HepG2 (cell line): ENCODE results near the gene RMI2. TPM values are rescaled to one million over a fixed set of nuclear protein-coding genes. Genes with fewer than 3 reads are reported as not detected.
A peak's percentile ranks its signal among the peaks of the same experiment; 100 is the strongest.

Source experiments
- CEBPG ChIP-seq: IDR thresholded peaks from 2 replicates; pipeline ENCODE4 v1.6.1; 2016
- CENPT ChIP-seq: sonication (generic); formaldehyde crosslinking; IDR thresholded peaks from 2 replicates; pipeline ENCODE4 v1.8.0; 2022; ENCODE audit warnings: low read depth, mild to moderate bottlenecking, moderate library complexity, missing genetic modification reagents
- ELF3 ChIP-seq: IDR thresholded peaks from 2 replicates; pipeline ENCODE4 v1.6.1; 2016; ENCODE audit warnings: missing genetic modification reagents, missing compliant biosample characterization
- FOSL2 ChIP-seq: sonication (generic); formaldehyde crosslinking; IDR thresholded peaks from 2 replicates; pipeline ENCODE4 v1.4.0; 2020; ENCODE audit warnings: missing genetic modification reagents
- JARID2 ChIP-seq: sonication (generic); formaldehyde crosslinking; IDR thresholded peaks from 2 replicates; pipeline ENCODE4 v1.8.1; 2023; ENCODE audit warnings: missing genetic modification reagents, inconsistent platforms; ENCODE audit not compliant: insufficient replicate concordance
- KDM1A ChIP-seq: IDR thresholded peaks from 2 replicates; pipeline ENCODE4 v1.6.1; 2016; ENCODE audit warnings: missing compliant biosample characterization
- KDM4B ChIP-seq: sonication (generic); formaldehyde crosslinking; IDR thresholded peaks from 2 replicates; pipeline ENCODE4 v1.4.0; 2020; ENCODE audit warnings: missing genetic modification reagents
- NFIC ChIP-seq: IDR thresholded peaks from 2 replicates; pipeline ENCODE4 v1.6.1; 2012; ENCODE audit warnings: mild to moderate bottlenecking, low read length, inconsistent platforms
- SPEN ChIP-seq: sonication (generic); formaldehyde crosslinking; IDR thresholded peaks from 2 replicates; pipeline ENCODE4 v1.5.1; 2020; ENCODE audit warnings: low read depth, mild to moderate bottlenecking, missing genetic modification reagents
- ZMYM3 ChIP-seq: sonication (generic); formaldehyde crosslinking; IDR thresholded peaks from 2 replicates; pipeline ENCODE4 v1.5.1; 2020; ENCODE audit warnings: mild to moderate bottlenecking, missing genetic modification reagents
- ZNF234 ChIP-seq: sonication (generic); formaldehyde crosslinking; conservative IDR thresholded peaks from 2 replicates; pipeline ENCODE4 v1.5.1; 2020; ENCODE audit warnings: mild to moderate bottlenecking, missing genetic modification reagents
- ZNF383 ChIP-seq: sonication (generic); formaldehyde crosslinking; IDR thresholded peaks from 2 replicates; pipeline ENCODE4 v1.4.0; 2020; ENCODE audit warnings: missing genetic modification reagents, mild to moderate bottlenecking, borderline replicate concordance
- ZNF75D ChIP-seq: sonication (generic); formaldehyde crosslinking; IDR thresholded peaks from 2 replicates; pipeline ENCODE4 v1.8.1; 2023; ENCODE audit warnings: missing genetic modification reagents, mild to moderate bottlenecking, borderline replicate concordance
- polyA plus RNA-seq, 8 experiments: library from polyadenylated mRNA; depleted of rRNA in 3 of 8; stranded (reverse) in 7 of 8; unstranded in 1 of 8; fragments of >200 nt; fragmentation: Illumina TruSeq in 4 of 8; extraction: Trizol in 4 of 8; gene quantifications; 2 replicates each; pipeline versions ENCODE4 v1.2.1 to v1.2.3, GENCODE V29; 2011 to 2016; ENCODE audit warnings: low read depth in 4 of 8, missing spikeins in 1 of 8, mixed read lengths in 1 of 8; ENCODE audit not compliant: insufficient read depth in 1 of 8
- total RNA-seq, 5 experiments: library from RNA; depleted of rRNA; stranded (reverse); fragments of >200 nt; fragmentation: Illumina TruSeq; extraction: Trizol; gene quantifications; 2 replicates each; pipeline ENCODE4 v1.2.3, GENCODE V29; 2016; ENCODE audit warnings: low read depth in 1 of 5
- TF ChIP-seq, protein P1 (sequence below): conservative IDR thresholded peaks from 2 replicates; pipeline ENCODE4 v1.6.1; 2018; ENCODE audit warnings: missing genetic modification reagents
- TF ChIP-seq, protein P2 (sequence below): sonication (generic); formaldehyde crosslinking; IDR thresholded peaks from 2 replicates; pipeline ENCODE4 v1.4.0; 2020; ENCODE audit warnings: mild to moderate bottlenecking, missing genetic modification reagents
- TF ChIP-seq, protein P3 (sequence below): sonication (generic); formaldehyde crosslinking; IDR thresholded peaks from 2 replicates; pipeline ENCODE4 v1.4.0; 2020; ENCODE audit warnings: missing genetic modification reagents, borderline replicate concordance
- TF ChIP-seq, protein P4 (sequence below): sonication (generic); formaldehyde crosslinking; IDR thresholded peaks from 2 replicates; pipeline ENCODE4 v1.5.0; 2020; ENCODE audit warnings: mild to moderate bottlenecking, low read depth, missing genetic modification reagents, borderline replicate concordance
- TF ChIP-seq, protein P5 (sequence below): sonication (generic); formaldehyde crosslinking; IDR thresholded peaks from 2 replicates; pipeline ENCODE4 v1.4.0; 2020; ENCODE audit warnings: low read depth, mild to moderate bottlenecking, missing genetic modification reagents
- TF ChIP-seq, protein P6 (sequence below): sonication (generic); formaldehyde crosslinking; IDR thresholded peaks from 2 replicates; pipeline ENCODE4 v1.5.0; 2020; ENCODE audit warnings: mild to moderate bottlenecking, missing genetic modification reagents
- TF ChIP-seq, protein P7 (sequence below): sonication (generic); formaldehyde crosslinking; IDR thresholded peaks from 2 replicates; pipeline ENCODE4 v1.8.1; 2023; ENCODE audit warnings: mild to moderate bottlenecking, missing genetic modification reagents

The RMI2 gene
- total and polyA plus RNA-seq, 2 of the 13 experiments (the other 11 are each of a cell fraction or from before 2014, with no cell fraction given) = 24.5 to 55.7 TPM

DNA sequence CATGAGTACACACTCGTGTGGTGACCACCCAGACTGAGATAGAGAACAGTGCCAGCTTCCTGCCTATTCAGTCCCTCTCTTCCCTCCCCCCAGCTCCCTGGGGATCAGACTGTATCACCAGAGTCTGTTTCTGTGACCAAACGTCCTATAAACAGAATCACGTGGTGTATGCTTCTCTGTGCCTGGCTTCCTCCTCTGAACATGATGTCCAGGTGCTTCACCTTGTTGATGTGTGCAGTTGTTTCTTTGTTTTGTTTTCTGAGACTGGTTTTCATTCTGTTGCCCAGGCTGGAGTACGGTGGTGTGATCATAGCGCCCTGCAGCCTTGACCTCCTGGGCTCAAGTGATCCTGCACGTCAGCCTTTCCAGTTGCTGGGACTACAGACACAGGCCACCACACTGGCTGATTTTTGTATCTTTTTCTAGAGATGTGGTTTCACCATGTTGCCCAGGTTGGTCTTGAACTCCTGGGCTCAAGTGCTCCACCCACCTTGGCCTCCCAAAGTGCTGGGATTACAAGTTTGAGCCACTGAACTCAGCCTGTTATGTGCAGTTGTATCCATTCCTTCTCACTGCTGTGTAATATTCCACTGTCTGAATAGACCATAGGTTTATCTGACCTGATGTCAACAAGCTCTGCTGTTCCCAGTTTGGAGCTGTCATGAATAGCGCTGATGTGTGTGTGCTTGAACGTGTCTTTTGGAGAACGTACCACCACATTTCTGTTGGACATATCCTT lies 35.2 kb upstream of the RMI2 start (continued):
- TF ChIP-seq, protein P1, sequence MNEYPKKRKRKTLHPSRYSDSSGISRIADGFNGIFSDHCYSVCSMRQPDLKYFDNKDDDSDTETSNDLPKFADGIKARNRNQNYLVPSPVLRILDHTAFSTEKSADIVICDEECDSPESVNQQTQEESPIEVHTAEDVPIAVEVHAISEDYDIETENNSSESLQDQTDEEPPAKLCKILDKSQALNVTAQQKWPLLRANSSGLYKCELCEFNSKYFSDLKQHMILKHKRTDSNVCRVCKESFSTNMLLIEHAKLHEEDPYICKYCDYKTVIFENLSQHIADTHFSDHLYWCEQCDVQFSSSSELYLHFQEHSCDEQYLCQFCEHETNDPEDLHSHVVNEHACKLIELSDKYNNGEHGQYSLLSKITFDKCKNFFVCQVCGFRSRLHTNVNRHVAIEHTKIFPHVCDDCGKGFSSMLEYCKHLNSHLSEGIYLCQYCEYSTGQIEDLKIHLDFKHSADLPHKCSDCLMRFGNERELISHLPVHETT (CRISPR knock-in tag) = no peak
- TF ChIP-seq CENPT (CRISPR knock-in tag) (no peak), CEBPG (CRISPR knock-in tag) (peak; percentile 63), ZMYM3 (peak; percentile 99), ZNF75D (no peak), FOSL2 (CRISPR knock-in tag) (no peak; the same call in none of the 2 replicates), KDM1A (CRISPR knock-in tag) (peak; percentile 89), ZNF383 (CRISPR knock-in tag) (no peak), NFIC (no peak), JARID2 (no peak), SPEN (CRISPR knock-in tag) (peak; percentile 88; the same call in 1 of the 2 replicates), ELF3 (CRISPR knock-in tag) (peak; percentile 98), ZNF234 (no peak), KDM4B (CRISPR knock-in tag) (no peak)
- TF ChIP-seq, protein P2, sequence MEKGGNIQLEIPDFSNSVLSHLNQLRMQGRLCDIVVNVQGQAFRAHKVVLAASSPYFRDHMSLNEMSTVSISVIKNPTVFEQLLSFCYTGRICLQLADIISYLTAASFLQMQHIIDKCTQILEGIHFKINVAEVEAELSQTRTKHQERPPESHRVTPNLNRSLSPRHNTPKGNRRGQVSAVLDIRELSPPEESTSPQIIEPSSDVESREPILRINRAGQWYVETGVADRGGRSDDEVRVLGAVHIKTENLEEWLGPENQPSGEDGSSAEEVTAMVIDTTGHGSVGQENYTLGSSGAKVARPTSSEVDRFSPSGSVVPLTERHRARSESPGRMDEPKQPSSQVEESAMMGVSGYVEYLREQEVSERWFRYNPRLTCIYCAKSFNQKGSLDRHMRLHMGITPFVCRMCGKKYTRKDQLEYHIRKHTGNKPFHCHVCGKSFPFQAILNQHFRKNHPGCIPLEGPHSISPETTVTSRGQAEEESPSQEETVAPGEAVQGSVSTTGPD (CRISPR knock-in tag) = no peak
- TF ChIP-seq, protein P3, sequence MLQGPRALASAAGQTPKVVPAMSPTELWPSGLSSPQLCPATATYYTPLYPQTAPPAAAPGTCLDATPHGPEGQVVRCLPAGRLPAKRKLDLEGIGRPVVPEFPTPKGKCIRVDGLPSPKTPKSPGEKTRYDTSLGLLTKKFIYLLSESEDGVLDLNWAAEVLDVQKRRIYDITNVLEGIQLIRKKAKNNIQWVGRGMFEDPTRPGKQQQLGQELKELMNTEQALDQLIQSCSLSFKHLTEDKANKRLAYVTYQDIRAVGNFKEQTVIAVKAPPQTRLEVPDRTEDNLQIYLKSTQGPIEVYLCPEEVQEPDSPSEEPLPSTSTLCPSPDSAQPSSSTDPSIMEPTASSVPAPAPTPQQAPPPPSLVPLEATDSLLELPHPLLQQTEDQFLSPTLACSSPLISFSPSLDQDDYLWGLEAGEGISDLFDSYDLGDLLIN (CRISPR knock-in tag) = no peak
- TF ChIP-seq, protein P4, sequence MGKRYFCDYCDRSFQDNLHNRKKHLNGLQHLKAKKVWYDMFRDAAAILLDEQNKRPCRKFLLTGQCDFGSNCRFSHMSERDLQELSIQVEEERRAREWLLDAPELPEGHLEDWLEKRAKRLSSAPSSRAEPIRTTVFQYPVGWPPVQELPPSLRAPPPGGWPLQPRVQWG (CRISPR knock-in tag) = no peak
- TF ChIP-seq, protein P5, sequence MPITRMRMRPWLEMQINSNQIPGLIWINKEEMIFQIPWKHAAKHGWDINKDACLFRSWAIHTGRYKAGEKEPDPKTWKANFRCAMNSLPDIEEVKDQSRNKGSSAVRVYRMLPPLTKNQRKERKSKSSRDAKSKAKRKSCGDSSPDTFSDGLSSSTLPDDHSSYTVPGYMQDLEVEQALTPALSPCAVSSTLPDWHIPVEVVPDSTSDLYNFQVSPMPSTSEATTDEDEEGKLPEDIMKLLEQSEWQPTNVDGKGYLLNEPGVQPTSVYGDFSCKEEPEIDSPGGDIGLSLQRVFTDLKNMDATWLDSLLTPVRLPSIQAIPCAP = peak; percentile 41; the same call in 1 of the 2 replicates
- TF ChIP-seq, protein P6, sequence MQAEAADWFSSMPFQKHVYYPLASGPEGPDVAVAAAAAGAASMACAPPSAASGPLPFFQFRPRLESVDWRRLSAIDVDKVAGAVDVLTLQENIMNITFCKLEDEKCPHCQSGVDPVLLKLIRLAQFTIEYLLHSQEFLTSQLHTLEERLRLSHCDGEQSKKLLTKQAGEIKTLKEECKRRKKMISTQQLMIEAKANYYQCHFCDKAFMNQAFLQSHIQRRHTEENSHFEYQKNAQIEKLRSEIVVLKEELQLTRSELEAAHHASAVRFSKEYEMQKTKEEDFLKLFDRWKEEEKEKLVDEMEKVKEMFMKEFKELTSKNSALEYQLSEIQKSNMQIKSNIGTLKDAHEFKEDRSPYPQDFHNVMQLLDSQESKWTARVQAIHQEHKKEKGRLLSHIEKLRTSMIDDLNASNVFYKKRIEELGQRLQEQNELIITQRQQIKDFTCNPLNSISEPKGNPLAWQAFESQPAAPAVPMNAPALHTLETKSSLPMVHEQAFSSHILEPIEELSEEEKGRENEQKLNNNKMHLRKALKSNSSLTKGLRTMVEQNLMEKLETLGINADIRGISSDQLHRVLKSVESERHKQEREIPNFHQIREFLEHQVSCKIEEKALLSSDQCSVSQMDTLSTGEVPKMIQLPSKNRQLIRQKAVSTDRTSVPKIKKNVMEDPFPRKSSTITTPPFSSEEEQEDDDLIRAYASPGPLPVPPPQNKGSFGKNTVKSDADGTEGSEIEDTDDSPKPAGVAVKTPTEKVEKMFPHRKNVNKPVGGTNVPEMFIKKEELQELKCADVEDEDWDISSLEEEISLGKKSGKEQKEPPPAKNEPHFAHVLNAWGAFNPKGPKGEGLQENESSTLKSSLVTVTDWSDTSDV (CRISPR knock-in tag) = no peak
- TF ChIP-seq, protein P7, sequence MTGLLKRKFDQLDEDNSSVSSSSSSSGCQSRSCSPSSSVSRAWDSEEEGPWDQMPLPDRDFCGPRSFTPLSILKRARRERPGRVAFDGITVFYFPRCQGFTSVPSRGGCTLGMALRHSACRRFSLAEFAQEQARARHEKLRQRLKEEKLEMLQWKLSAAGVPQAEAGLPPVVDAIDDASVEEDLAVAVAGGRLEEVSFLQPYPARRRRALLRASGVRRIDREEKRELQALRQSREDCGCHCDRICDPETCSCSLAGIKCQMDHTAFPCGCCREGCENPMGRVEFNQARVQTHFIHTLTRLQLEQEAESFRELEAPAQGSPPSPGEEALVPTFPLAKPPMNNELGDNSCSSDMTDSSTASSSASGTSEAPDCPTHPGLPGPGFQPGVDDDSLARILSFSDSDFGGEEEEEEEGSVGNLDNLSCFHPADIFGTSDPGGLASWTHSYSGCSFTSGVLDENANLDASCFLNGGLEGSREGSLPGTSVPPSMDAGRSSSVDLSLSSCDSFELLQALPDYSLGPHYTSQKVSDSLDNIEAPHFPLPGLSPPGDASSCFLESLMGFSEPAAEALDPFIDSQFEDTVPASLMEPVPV (CRISPR knock-in tag) = no peak
